SU-DHL-6 (cell line): ENCODE data around the gene LRIT1.

Source experiments
- H2AFZ ChIP-seq: fragments of 200-600 bp; sonication (generic); 2 replicates; pipeline ENCODE4 v1.6.1; 2014; ENCODE audit warnings: low read depth, mild to moderate bottlenecking, moderate library complexity, mixed read lengths, antibody characterized with exemption, low read length; ENCODE audit not compliant: severe bottlenecking
- H3F3A ChIP-seq: fragments of 200-600 bp; shearing (Covaris generic); 2 replicates; pipeline ENCODE4 v1.6.0; 2016; ENCODE audit warnings: antibody characterized with exemption, mild to moderate bottlenecking; ENCODE audit not compliant: insufficient read depth
- H3K27ac ChIP-seq: fragments of 200-600 bp; sonication (generic); 2 replicates; pipeline ENCODE4 v1.5.1; 2016; ENCODE audit warnings: low read depth, mild to moderate bottlenecking, low read length, moderate library complexity, mixed read lengths
- H3K27me3 ChIP-seq: fragments of 200-600 bp; sonication (generic), shearing (Covaris generic); 2 replicates; pipeline ENCODE4 v1.6.0; 2014; ENCODE audit warnings: mild to moderate bottlenecking, low read length
- H3K36me3 ChIP-seq: fragments of 200-600 bp; sonication (generic); 2 replicates; pipeline ENCODE4 v1.6.1; 2014; ENCODE audit warnings: mild to moderate bottlenecking, low read length, mixed read lengths
- H3K4me2 ChIP-seq: fragments of 300-600, 200-600 bp; shearing (Covaris generic), sonication (generic); 2 replicates; pipeline ENCODE4 v1.6.0; 2014; ENCODE audit warnings: low read length, low read depth, mild to moderate bottlenecking; ENCODE audit not compliant: poor library complexity, severe bottlenecking
- H3K4me3 ChIP-seq: fragments of 200-600 bp; sonication (generic); 2 replicates; pipeline ENCODE4 v1.5.1; 2014; ENCODE audit warnings: antibody characterized with exemption, low read length, mild to moderate bottlenecking, mixed read lengths; ENCODE audit not compliant: insufficient read depth, poor library complexity, severe bottlenecking
- H3K79me2 ChIP-seq: fragments of 200-600 bp; sonication (generic); 2 replicates; pipeline ENCODE4 v1.6.1; 2014; ENCODE audit warnings: mild to moderate bottlenecking, low read length, moderate library complexity; ENCODE audit not compliant: insufficient read depth
- H3K9ac ChIP-seq: fragments of 200-600 bp; sonication (generic); 2 replicates; pipeline ENCODE4 v1.7.0; 2014; ENCODE audit warnings: mild to moderate bottlenecking, low read length
- H3K9me2 ChIP-seq: fragments of 200-600 bp; sonication (generic); replicated peaks from 2 replicates; pipeline ENCODE4 v1.6.1; 2014; ENCODE audit warnings: low read length; ENCODE audit not compliant: insufficient read depth
- H3K9me3 ChIP-seq: fragments of 200-600 bp; sonication (generic); 2 replicates; pipeline ENCODE4 v1.6.1; 2014; ENCODE audit warnings: low read length, mixed read lengths; ENCODE audit not compliant: insufficient read depth
- H4K20me1 ChIP-seq: fragments of 200-600 bp; sonication (generic); 2 replicates; pipeline ENCODE4 v1.6.1; 2014; ENCODE audit warnings: low read depth, mild to moderate bottlenecking, antibody characterized with exemption, low read length, moderate library complexity, mixed read lengths
- EZH2phosphoT487 ChIP-seq: fragments of 200-600 bp; sonication (generic), shearing (Covaris generic); conservative IDR thresholded peaks from 2 replicates; pipeline ENCODE4 v1.6.1; 2018; ENCODE audit warnings: mild to moderate bottlenecking, antibody characterized with exemption, low read length, moderate library complexity, mixed read lengths
- TF ChIP-seq, protein P1 (sequence below): fragments of 200-600 bp; sonication (generic); IDR thresholded peaks from one replicate; pipeline ENCODE4 v1.5.1; 2017; ENCODE audit warnings: antibody characterized with exemption, mild to moderate bottlenecking, low read length, moderate library complexity; ENCODE audit not compliant: insufficient read depth, poor library complexity, severe bottlenecking

Gene LRIT1

GRCh38 chr10:84221916-84222315 is 19.4 kb downstream of the LRIT1 start:
- no peaks in the 10 kb centered on the region for H3K79me2 ChIP-seq
- no peaks in the 10 kb centered on the region for H3K27me3 ChIP-seq
- no peaks in the 10 kb centered on the region for H3F3A ChIP-seq
- H3K9ac ChIP-seq: no peak overlapping the region
- no peak overlapping the region for H3K4me3 ChIP-seq
- H3K36me3 ChIP-seq: no peaks in the 10 kb centered on the region
- no peak overlapping the region for H3K27ac ChIP-seq
- no peaks in the 10 kb centered on the region for H4K20me1 ChIP-seq
- no peak for TF ChIP-seq EZH2phosphoT487
- TF ChIP-seq, protein P1, sequence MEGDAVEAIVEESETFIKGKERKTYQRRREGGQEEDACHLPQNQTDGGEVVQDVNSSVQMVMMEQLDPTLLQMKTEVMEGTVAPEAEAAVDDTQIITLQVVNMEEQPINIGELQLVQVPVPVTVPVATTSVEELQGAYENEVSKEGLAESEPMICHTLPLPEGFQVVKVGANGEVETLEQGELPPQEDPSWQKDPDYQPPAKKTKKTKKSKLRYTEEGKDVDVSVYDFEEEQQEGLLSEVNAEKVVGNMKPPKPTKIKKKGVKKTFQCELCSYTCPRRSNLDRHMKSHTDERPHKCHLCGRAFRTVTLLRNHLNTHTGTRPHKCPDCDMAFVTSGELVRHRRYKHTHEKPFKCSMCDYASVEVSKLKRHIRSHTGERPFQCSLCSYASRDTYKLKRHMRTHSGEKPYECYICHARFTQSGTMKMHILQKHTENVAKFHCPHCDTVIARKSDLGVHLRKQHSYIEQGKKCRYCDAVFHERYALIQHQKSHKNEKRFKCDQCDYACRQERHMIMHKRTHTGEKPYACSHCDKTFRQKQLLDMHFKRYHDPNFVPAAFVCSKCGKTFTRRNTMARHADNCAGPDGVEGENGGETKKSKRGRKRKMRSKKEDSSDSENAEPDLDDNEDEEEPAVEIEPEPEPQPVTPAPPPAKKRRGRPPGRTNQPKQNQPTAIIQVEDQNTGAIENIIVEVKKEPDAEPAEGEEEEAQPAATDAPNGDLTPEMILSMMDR: no peak
- H2AFZ ChIP-seq: no peak overlapping the region
- peaks cover 6% of the 10 kb centered on the region; the same call in 1 of the 2 replicates for H3K9me3 ChIP-seq
- no peaks in the 10 kb centered on the region for H3K9me2 ChIP-seq
- H3K4me2 ChIP-seq: no peak overlapping the region

DNA sequence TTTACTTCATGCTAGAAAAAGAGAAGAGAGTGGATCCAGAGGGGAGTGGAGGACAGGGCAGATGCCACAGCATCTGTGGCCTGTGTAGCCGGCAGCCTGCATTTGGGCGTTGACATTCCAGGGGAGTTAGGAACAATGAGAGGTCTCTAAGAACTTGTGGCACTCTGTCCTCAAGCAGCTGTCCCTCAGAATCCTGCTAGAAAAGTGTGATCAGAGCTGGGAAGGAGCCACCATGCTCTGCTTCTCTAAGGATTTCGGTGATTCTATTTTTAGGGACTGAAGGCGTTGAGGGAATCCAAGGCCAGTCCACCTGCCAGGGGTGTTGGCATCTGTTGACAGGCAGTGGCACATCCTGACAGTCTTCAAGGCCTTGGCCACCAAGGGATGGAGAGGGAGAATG is 23.6 kb downstream of the LRIT1 start:
- peaks cover 6% of the 10 kb centered on the region; the same call in 1 of the 2 replicates for H3K9me3 ChIP-seq
- no peak overlapping the region for H2AFZ ChIP-seq
- no peaks in the 10 kb centered on the region for H3K79me2 ChIP-seq
- H3K4me3 ChIP-seq: no peak overlapping the region
- no peaks in the 10 kb centered on the region for H3K27me3 ChIP-seq
- no peaks in the 10 kb centered on the region for H3K36me3 ChIP-seq
- H3K9ac ChIP-seq: no peak overlapping the region
- no peaks in the 10 kb centered on the region for H3F3A ChIP-seq
- no peak for TF ChIP-seq EZH2phosphoT487
- TF ChIP-seq, protein P1: no peak
- H3K9me2 ChIP-seq: no peaks in the 10 kb centered on the region
- no peak overlapping the region for H3K4me2 ChIP-seq
- no peaks in the 10 kb centered on the region for H4K20me1 ChIP-seq
- no peak overlapping the region for H3K27ac ChIP-seq

DNA sequence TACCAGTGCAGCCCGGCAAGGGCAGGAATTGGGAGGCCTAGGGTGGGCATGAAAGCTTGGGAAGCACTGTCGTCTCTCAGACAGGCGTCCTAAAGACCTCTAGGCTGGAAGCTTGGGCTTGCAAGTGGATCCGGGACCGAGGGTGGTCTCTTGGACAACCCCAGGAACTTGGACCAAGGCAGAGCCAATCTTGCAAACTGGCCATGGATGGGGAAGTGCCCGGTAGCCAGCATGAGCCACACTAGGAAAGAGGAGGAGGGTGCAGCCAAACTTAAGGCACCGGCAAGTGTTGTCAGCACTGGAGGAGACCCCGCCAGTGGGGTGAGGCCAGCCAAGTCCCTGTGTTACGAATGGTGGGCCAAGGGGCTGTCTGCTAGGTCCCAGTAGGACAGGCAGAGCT is 24.5 kb downstream of the LRIT1 start:
- H3K9me3 ChIP-seq: peaks cover 6% of the 10 kb centered on the region; the same call in 1 of the 2 replicates
- H3K4me3 ChIP-seq: no peak overlapping the region
- TF ChIP-seq, protein P1: no peak
- TF ChIP-seq EZH2phosphoT487: no peak
- no peak overlapping the region for H3K9ac ChIP-seq
- H4K20me1 ChIP-seq: no peaks in the 10 kb centered on the region
- no peaks in the 10 kb centered on the region for H3F3A ChIP-seq
- H3K36me3 ChIP-seq: no peaks in the 10 kb centered on the region
- no peaks in the 10 kb centered on the region for H3K9me2 ChIP-seq
- no peak overlapping the region for H3K4me2 ChIP-seq
- H3K27me3 ChIP-seq: no peaks in the 10 kb centered on the region
- no peak overlapping the region for H2AFZ ChIP-seq
- H3K27ac ChIP-seq: no peak overlapping the region
- no peaks in the 10 kb centered on the region for H3K79me2 ChIP-seq
